Measurements from ENCODE around the gene TMC1. TPM values are rescaled to one million over a fixed set of nuclear protein-coding genes. Genes with fewer than 3 reads are reported as not detected.

TMC1 gene
- total RNA-seq, 1 donor from 2014 or later: not detected

DNA sequence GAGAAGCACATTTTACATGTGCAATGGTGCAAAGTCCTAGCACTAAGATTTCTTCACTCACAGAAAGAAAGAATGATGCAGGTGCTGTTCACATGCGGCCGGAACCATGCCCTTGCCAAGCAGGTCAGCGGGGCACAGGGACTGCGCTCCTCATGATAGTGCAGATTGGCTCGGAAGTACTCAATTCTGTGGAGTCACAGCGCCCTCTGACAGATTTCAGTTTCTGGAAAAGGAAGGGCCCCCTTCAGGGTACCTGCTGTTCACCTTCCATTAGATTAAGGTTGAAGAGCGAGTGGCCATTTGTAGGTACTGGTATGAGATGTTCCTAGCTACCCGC is 75.7 kb downstream of the TMC1 start:
- H3K9me3 Mint-ChIP-seq: no peaks in the 10 kb centered on the region
- no peak overlapping the region for H3K4me3 Mint-ChIP-seq
- no peaks in the 10 kb centered on the region for H3K27me3 Mint-ChIP-seq (ENCODE audit: low read depth)
- peaks cover 17% of the 10 kb centered on the region for H3K4me1 Mint-ChIP-seq
- TF ChIP-seq, protein P1, sequence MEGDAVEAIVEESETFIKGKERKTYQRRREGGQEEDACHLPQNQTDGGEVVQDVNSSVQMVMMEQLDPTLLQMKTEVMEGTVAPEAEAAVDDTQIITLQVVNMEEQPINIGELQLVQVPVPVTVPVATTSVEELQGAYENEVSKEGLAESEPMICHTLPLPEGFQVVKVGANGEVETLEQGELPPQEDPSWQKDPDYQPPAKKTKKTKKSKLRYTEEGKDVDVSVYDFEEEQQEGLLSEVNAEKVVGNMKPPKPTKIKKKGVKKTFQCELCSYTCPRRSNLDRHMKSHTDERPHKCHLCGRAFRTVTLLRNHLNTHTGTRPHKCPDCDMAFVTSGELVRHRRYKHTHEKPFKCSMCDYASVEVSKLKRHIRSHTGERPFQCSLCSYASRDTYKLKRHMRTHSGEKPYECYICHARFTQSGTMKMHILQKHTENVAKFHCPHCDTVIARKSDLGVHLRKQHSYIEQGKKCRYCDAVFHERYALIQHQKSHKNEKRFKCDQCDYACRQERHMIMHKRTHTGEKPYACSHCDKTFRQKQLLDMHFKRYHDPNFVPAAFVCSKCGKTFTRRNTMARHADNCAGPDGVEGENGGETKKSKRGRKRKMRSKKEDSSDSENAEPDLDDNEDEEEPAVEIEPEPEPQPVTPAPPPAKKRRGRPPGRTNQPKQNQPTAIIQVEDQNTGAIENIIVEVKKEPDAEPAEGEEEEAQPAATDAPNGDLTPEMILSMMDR (IDR thresholded peaks at IDR 0.05; ENCODE audit: unreplicated experiment): no peak
- H3K27ac Mint-ChIP-seq: no peak overlapping the region
- no peaks in the 10 kb centered on the region for H3K36me3 Mint-ChIP-seq
- DNase-seq (ENCODE audit: low spot score in 2 of 2, unreplicated experiment in 2 of 2): no peak

DNA sequence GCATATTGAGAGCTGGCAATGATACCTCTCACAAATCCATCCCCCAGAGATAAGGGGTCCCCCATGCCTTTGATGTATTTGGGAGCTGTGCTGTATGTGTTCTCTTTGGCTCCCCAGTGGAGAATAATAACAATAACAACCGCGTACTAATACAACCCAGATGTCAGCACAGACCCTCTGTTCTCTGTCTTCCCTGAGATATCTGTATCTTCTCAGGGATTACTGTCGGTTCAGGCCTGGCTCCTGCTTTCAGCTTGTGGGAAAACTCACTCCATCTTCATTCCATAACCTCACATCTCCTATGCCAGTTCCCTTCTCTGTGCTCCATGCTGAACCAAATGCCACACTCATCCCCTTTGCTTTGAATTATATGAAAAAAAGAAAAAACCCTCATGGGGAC is 76.2 kb downstream of the TMC1 start:
- no peak for DNase-seq (ENCODE audit: low spot score in 2 of 2, unreplicated experiment in 2 of 2)
- Mint-ChIP-seq H3K27ac (peak overlapping the region; percentile 22), H3K36me3 (no peaks in the 10 kb centered on the region), H3K9me3 (no peaks in the 10 kb centered on the region), H3K4me1 (peaks cover 17% of the 10 kb centered on the region), H3K27me3 (ENCODE audit: low read depth) (no peaks in the 10 kb centered on the region), H3K4me3 (no peak overlapping the region)
- TF ChIP-seq, protein P1 (IDR thresholded peaks at IDR 0.05; ENCODE audit: unreplicated experiment): no peak

DNA sequence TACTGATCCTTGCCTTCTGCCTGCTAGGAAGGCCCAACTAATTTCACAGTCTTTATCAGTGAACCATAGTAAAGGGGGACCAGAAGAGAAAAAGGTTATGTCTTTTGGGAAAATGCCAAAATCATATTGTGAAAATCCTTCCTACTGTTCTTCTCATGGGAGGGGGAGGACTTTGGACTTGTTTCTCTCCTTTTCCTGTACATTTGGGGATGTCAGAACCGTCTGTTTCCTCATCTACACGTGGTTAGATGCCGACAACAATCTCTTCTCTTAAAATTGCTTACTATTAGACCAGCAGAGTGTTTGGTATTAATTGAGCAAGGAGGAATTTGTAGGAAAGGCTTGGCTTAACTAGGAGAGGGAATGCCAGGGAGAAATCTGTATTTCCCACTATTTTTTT is 77.2 kb downstream of the TMC1 start:
- Mint-ChIP-seq H3K27me3 (ENCODE audit: low read depth) (no peaks in the 10 kb centered on the region), H3K36me3 (no peaks in the 10 kb centered on the region), H3K9me3 (no peaks in the 10 kb centered on the region), H3K4me3 (no peak overlapping the region), H3K27ac (no peak overlapping the region), H3K4me1 (peaks cover 22% of the 10 kb centered on the region)
- TF ChIP-seq, protein P1 (IDR thresholded peaks at IDR 0.05; ENCODE audit: unreplicated experiment): no peak
- DNase-seq (ENCODE audit: low spot score in 2 of 2, unreplicated experiment in 2 of 2): no peak

DNA sequence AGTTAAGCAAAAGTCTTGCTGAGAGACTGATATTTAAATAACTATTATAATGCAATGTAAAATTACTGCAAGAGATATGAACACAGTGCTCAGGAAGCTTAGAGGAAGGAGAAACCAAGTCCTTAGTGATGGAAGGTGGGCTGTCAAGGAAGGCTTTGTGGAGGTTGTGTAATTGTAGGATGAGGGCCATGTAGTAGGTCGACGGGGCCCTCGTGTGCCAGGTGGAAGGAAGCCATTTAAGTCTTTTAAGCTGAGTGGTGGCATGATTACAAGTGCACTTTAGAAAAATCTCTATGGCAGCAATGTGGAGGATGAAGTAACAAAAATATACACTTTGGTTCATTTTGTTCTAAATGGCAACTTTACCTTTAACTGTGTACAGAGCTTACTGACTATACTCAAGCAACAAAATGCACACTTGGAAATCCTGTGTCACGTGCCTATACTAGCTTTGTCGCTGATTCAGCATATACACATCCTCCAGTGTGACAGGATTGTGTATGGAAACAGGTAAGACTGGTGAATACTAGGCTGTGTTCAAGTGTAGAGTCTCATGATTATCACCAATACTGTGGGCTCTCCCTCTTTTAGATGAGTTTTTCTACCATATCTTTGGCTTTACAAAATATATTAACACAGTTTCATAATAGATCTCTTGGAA is 78.6 kb downstream of the TMC1 start:
- H3K4me3 Mint-ChIP-seq: no peak overlapping the region
- no peak overlapping the region for H3K27ac Mint-ChIP-seq
- DNase-seq (ENCODE audit: low spot score in 2 of 2, unreplicated experiment in 2 of 2): no peak
- TF ChIP-seq, protein P1 (IDR thresholded peaks at IDR 0.05; ENCODE audit: unreplicated experiment): no peak
- H3K27me3 Mint-ChIP-seq (ENCODE audit: low read depth): no peaks in the 10 kb centered on the region
- H3K4me1 Mint-ChIP-seq: peaks cover 15% of the 10 kb centered on the region
- H3K9me3 Mint-ChIP-seq: no peaks in the 10 kb centered on the region
- no peaks in the 10 kb centered on the region for H3K36me3 Mint-ChIP-seq

DNA sequence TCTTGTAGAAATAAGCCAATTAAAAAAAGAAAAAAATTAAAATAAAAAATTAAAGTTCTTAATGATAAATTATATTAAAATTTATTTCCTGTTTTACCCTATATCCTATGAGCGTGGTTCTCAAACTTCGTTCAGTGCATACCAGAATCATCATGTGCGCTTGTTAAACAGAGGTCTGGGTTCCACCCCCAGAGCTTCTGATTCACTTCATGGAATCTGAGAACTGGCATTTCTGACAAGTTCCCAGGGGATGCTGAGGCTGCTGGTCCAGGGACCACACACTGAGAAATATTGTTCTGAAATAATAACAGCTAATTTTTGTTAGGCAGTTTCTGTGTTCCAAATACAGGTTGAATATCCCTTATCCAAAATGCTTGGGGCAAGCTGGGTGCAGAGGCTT is 79.3 kb downstream of the TMC1 start:
- H3K4me3 Mint-ChIP-seq: no peak overlapping the region
- H3K4me1 Mint-ChIP-seq: peaks cover 15% of the 10 kb centered on the region
- H3K9me3 Mint-ChIP-seq: no peaks in the 10 kb centered on the region
- H3K27ac Mint-ChIP-seq: no peak overlapping the region
- no peaks in the 10 kb centered on the region for H3K36me3 Mint-ChIP-seq
- no peak for DNase-seq (ENCODE audit: low spot score in 2 of 2, unreplicated experiment in 2 of 2)
- TF ChIP-seq, protein P1 (IDR thresholded peaks at IDR 0.05; ENCODE audit: unreplicated experiment): no peak
- no peaks in the 10 kb centered on the region for H3K27me3 Mint-ChIP-seq (ENCODE audit: low read depth)

DNA sequence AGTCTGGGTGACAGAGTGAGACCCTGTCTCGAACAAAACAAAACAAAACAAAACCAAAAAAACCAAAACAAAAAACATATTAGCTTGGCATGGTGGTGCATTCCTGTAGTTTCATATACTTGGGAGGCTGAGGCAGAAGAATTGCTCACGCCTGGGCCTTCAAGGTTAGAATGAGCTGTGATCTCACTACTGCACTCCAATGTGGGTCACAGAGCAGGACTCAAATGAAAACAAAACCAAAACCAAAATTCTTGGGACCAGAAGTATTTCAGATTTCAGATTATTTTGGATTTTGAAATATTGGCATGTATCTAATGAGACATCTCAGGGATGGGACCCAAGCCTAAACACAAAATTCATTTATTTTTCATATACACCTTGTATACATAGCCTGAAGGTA is 80.2 kb downstream of the TMC1 start:
- Mint-ChIP-seq H3K4me3 (no peak overlapping the region), H3K36me3 (no peaks in the 10 kb centered on the region), H3K27me3 (ENCODE audit: low read depth) (no peaks in the 10 kb centered on the region), H3K9me3 (no peaks in the 10 kb centered on the region), H3K27ac (no peak overlapping the region), H3K4me1 (peaks cover 15% of the 10 kb centered on the region)
- TF ChIP-seq, protein P1 (IDR thresholded peaks at IDR 0.05; ENCODE audit: unreplicated experiment): no peak
- no peak for DNase-seq (ENCODE audit: low spot score in 2 of 2, unreplicated experiment in 2 of 2)
